ENCODE results near the gene ENTPD1. TPM values are rescaled to one million over a fixed set of nuclear protein-coding genes. Genes with fewer than 3 reads are reported as not detected.

ENTPD1 gene
- total RNA-seq, 1 donor from 2014 or later, result 1.5 TPM

DNA sequence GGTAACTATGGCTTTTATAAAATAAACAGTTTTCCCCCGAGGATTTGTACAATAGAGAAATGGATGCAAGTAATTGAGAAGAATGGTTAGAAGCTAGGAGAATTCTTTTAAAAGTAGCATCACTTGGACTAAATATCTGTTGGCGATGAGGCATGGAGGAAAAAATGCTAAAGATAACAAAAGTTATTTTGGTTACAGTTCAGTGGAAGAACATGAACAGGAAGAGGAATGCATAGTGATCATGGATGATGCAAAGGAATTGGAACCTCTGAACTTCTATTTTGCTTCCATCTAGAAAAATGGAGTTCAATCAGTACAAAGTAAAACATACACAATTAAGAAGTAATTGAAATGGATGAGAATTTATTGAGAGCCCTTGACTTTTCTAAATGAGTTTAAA, 32.9 kb downstream of the ENTPD1 start:
- H3K36me3 Mint-ChIP-seq (ENCODE audit: unreplicated experiment), result no peaks in the 10 kb centered on the region
- no peak for DNase-seq (ENCODE audit: extremely low spot score, unreplicated experiment)
- no peaks in the 10 kb centered on the region for H3K27me3 Mint-ChIP-seq (ENCODE audit: unreplicated experiment)
- peaks cover 38% of the 10 kb centered on the region for H3K4me1 Mint-ChIP-seq (ENCODE audit: unreplicated experiment)
- TF ChIP-seq, protein P1, sequence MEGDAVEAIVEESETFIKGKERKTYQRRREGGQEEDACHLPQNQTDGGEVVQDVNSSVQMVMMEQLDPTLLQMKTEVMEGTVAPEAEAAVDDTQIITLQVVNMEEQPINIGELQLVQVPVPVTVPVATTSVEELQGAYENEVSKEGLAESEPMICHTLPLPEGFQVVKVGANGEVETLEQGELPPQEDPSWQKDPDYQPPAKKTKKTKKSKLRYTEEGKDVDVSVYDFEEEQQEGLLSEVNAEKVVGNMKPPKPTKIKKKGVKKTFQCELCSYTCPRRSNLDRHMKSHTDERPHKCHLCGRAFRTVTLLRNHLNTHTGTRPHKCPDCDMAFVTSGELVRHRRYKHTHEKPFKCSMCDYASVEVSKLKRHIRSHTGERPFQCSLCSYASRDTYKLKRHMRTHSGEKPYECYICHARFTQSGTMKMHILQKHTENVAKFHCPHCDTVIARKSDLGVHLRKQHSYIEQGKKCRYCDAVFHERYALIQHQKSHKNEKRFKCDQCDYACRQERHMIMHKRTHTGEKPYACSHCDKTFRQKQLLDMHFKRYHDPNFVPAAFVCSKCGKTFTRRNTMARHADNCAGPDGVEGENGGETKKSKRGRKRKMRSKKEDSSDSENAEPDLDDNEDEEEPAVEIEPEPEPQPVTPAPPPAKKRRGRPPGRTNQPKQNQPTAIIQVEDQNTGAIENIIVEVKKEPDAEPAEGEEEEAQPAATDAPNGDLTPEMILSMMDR (IDR thresholded peaks at IDR 0.05), result no peak
- peak overlapping the region; percentile 36 for H3K4me3 Mint-ChIP-seq (ENCODE audit: unreplicated experiment)
- H3K9me3 Mint-ChIP-seq (ENCODE audit: unreplicated experiment), result no peaks in the 10 kb centered on the region
- peak overlapping the region; percentile 94 for H3K27ac Mint-ChIP-seq (ENCODE audit: unreplicated experiment)

DNA sequence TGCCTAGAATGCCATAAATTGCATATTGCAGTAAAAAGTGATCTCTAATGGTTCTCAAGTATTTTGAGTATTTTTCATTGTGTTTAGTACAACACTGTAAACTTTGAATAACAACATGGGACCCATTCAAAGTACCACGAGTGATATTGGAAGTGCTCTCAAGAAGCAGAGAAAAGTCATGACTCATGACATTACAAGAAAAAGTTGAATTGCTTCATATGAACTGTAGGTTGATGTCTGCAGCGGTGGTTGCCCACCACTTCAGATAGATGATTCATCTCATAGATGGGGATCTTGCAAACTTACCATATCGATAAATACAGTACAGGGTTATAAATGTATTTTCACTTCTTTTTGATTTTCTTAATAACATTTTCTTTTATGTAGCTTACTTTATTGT, 33.9 kb downstream of the ENTPD1 start:
- TF ChIP-seq, protein P1 (IDR thresholded peaks at IDR 0.05), result no peak
- H3K27me3 Mint-ChIP-seq (ENCODE audit: unreplicated experiment), result no peaks in the 10 kb centered on the region
- peaks cover 40% of the 10 kb centered on the region for H3K4me1 Mint-ChIP-seq (ENCODE audit: unreplicated experiment)
- H3K4me3 Mint-ChIP-seq (ENCODE audit: unreplicated experiment), result no peak overlapping the region
- H3K9me3 Mint-ChIP-seq (ENCODE audit: unreplicated experiment), result no peaks in the 10 kb centered on the region
- H3K27ac Mint-ChIP-seq (ENCODE audit: unreplicated experiment), result no peak overlapping the region
- no peaks in the 10 kb centered on the region for H3K36me3 Mint-ChIP-seq (ENCODE audit: unreplicated experiment)
- no peak for DNase-seq (ENCODE audit: extremely low spot score, unreplicated experiment)

DNA sequence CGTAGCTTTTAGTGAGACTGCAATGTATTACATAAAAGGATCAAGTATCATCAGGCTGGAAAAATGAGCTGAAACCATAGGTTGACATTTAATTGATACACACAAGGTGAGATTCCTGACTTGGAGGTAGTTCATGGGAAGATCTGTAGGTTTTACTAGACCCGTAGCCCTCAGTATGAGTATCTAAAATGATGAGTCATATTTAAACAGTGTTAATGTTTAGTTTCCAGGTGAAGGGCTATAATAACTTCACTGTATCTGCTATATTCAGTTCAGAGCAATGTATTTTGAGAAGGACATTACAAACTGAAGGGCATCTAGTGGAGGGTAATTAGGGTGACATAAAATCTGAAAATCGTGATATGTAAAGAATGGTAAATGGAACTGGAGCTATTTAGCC, 35.0 kb downstream of the ENTPD1 start:
- Mint-ChIP-seq H3K4me1 (ENCODE audit: unreplicated experiment) (peaks cover 40% of the 10 kb centered on the region), H3K4me3 (ENCODE audit: unreplicated experiment) (no peak overlapping the region), H3K27ac (ENCODE audit: unreplicated experiment) (peak overlapping the region; percentile 51), H3K36me3 (ENCODE audit: unreplicated experiment) (no peaks in the 10 kb centered on the region), H3K27me3 (ENCODE audit: unreplicated experiment) (no peaks in the 10 kb centered on the region), H3K9me3 (ENCODE audit: unreplicated experiment) (no peaks in the 10 kb centered on the region)
- no peak for DNase-seq (ENCODE audit: extremely low spot score, unreplicated experiment)
- TF ChIP-seq, protein P1 (IDR thresholded peaks at IDR 0.05), result no peak

DNA sequence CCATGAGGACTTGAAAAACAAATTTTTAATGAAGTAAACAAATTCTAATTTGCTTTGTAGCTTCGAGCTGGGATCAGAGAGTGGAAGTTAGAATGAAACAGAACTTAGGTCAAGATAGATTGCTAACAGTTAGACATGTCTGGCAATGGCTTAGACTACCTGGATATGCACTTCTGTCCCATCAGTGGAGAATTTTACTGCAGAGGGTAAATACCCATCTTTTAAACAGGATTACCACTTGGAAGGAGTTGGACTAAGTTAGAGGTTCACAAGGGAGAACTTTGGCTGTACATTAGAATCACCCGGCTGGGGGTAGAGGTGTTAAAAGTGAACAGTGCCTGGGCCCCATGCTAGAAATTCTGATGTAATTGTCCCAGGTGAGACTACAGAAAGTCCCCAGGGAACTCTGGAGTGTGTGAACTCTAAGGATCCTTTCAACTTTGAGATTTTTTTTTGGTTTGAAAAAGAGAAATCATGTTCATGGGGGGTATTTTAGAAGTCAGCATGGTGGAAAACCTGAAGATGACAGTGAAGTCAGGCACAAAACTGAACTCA, 35.5 kb downstream of the ENTPD1 start:
- DNase-seq (ENCODE audit: extremely low spot score, unreplicated experiment), result no peak
- Mint-ChIP-seq H3K9me3 (ENCODE audit: unreplicated experiment) (no peaks in the 10 kb centered on the region), H3K27ac (ENCODE audit: unreplicated experiment) (peak overlapping the region; percentile 3), H3K27me3 (ENCODE audit: unreplicated experiment) (no peaks in the 10 kb centered on the region), H3K36me3 (ENCODE audit: unreplicated experiment) (no peaks in the 10 kb centered on the region), H3K4me1 (ENCODE audit: unreplicated experiment) (peaks cover 40% of the 10 kb centered on the region), H3K4me3 (ENCODE audit: unreplicated experiment) (no peak overlapping the region)
- TF ChIP-seq, protein P1 (IDR thresholded peaks at IDR 0.05), result no peak

DNA sequence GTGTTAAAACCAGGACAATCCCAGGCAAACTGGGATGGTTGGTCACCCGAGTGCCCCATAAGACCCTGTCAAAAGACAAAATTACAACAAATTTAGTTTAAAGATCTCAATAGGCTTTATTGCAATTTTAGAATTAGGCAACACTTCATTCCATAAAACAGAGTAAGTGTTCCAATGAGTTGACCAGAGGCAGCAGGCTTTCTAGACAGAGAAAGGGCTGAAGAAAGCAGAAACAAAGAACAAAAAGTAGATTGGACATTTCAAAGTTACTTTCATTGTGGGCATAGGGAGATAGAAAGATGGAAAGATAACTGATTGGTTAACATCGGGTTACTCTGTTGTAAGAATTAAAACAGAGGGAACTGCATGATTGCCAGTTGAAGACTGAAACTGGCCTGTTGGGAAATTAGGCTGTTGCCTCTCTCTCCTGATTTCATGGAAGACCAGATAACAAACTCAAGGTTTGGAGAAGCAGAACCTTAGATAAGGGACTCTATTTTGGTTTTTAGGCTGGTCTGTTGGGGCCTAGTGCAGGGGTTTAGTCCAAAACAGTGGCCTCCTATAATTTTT, 36.3 kb downstream of the ENTPD1 start:
- Mint-ChIP-seq H3K27me3 (ENCODE audit: unreplicated experiment) (no peaks in the 10 kb centered on the region), H3K36me3 (ENCODE audit: unreplicated experiment) (no peaks in the 10 kb centered on the region), H3K9me3 (ENCODE audit: unreplicated experiment) (no peaks in the 10 kb centered on the region), H3K4me1 (ENCODE audit: unreplicated experiment) (peaks cover 40% of the 10 kb centered on the region), H3K27ac (ENCODE audit: unreplicated experiment) (no peak overlapping the region), H3K4me3 (ENCODE audit: unreplicated experiment) (no peak overlapping the region)
- TF ChIP-seq, protein P1 (IDR thresholded peaks at IDR 0.05), result no peak
- DNase-seq (ENCODE audit: extremely low spot score, unreplicated experiment), result no peak

Data from osteocyte (in vitro differentiated cells).